ENCODE results near the gene FAM72C.
A peak's percentile ranks its signal among the peaks of the same experiment; 100 is the strongest.
"Not testable (repeated sequence)": the region's sequence is repeated elsewhere in the genome, so short reads cannot be mapped to it uniquely, and the experiment has no call there.

Gene FAM72C

GRCh38 chr1:143984721-143985473 lies 13.1 kb upstream of the FAM72C start:
- not testable (repeated sequence) for DNase-seq

GRCh38 chr1:143974416-143974815 lies 2.6 kb upstream of the FAM72C start:
- not testable (repeated sequence) for DNase-seq

- DNase-seq = not testable (repeated sequence)
These were observed 2.2 kb upstream of the FAM72C start for GRCh38 chr1:143973876-143974414.

GRCh38 chr1:143972753-143973326 lies 1.1 kb upstream of the FAM72C start:
- not testable (repeated sequence) for DNase-seq

GRCh38 chr1:143965860-143966259 lies 5.9 kb downstream of the FAM72C start:
- not testable (repeated sequence) for DNase-seq

GRCh38 chr1:143964294-143964693 lies 7.5 kb downstream of the FAM72C start:
- not testable (repeated sequence) for DNase-seq

- DNase-seq = not testable (repeated sequence)
These were observed 15.9 kb downstream of the FAM72C start for GRCh38 chr1:143955930-143956329.

- DNase-seq = not testable (repeated sequence)
These were observed 18.9 kb downstream of the FAM72C start for GRCh38 chr1:143952913-143953312.

- not testable (repeated sequence) for DNase-seq
These were observed 20.0 kb downstream of the FAM72C start for GRCh38 chr1:143951485-143952391.

GRCh38 chr1:143947749-143948148 lies 24.0 kb downstream of the FAM72C start:
- not testable (repeated sequence) for DNase-seq

GRCh38 chr1:143945253-143945652 lies 26.5 kb downstream of the FAM72C start:
- DNase-seq = not testable (repeated sequence)

GRCh38 chr1:143944576-143945240 lies 27.1 kb downstream of the FAM72C start:
- not testable (repeated sequence) for DNase-seq

GRCh38 chr1:143943319-143943978 lies 28.3 kb downstream of the FAM72C start:
- DNase-seq = not testable (repeated sequence)

- not testable (repeated sequence) for DNase-seq
These were observed 29.4 kb downstream of the FAM72C start for GRCh38 chr1:143942238-143942860.

- not testable (repeated sequence) for DNase-seq
These were observed 32.1 kb downstream of the FAM72C start for GRCh38 chr1:143939666-143940065.

- DNase-seq = not testable (repeated sequence)
These were observed 32.9 kb downstream of the FAM72C start for GRCh38 chr1:143938922-143939321.

GRCh38 chr1:143936457-143937115 lies 35.2 kb downstream of the FAM72C start:
- peak; percentile 47 for DNase-seq

GRCh38 chr1:143919127-143919526 lies 52.7 kb downstream of the FAM72C start:
- not testable (repeated sequence) for DNase-seq

GRCh38 chr1:143918552-143918951 lies 53.2 kb downstream of the FAM72C start:
- not testable (repeated sequence) for DNase-seq

GRCh38 chr1:143913705-143914104 lies 58.1 kb downstream of the FAM72C start:
- not testable (repeated sequence) for DNase-seq
